Muscle of leg (tissue), 16 donors: Measurements from ENCODE around the gene AGTR1. TPM values are rescaled to one million over a fixed set of nuclear protein-coding genes. Genes with fewer than 3 reads are reported as not detected.

Experiments
- DNase-seq: peaks from one replicate; pipeline ENCODE4 v3.0.0; 2013
- H3K27ac ChIP-seq: one replicate; pipeline ENCODE4 v1.5.1; 2013; ENCODE audit warnings: mild to moderate bottlenecking, low read length, control low read depth
- H3K27me3 ChIP-seq: one replicate; pipeline ENCODE4 v1.6.1; 2013; ENCODE audit warnings: low read length; ENCODE audit not compliant: control insufficient read depth, insufficient read depth
- H3K36me3 ChIP-seq: one replicate; pipeline ENCODE4 v1.6.1; 2013; ENCODE audit warnings: low read length; ENCODE audit not compliant: control insufficient read depth, insufficient read depth
- H3K4me1 ChIP-seq: one replicate; pipeline ENCODE4 v1.6.1; 2013; ENCODE audit warnings: low read length; ENCODE audit not compliant: control insufficient read depth, insufficient read depth
- H3K4me3 ChIP-seq: one replicate; pipeline ENCODE4 v1.5.1; 2013; ENCODE audit warnings: low read length, control low read depth
- H3K9me3 ChIP-seq: replicated peaks from 2 replicates; pipeline ENCODE4 v1.6.1; 2013; ENCODE audit warnings: low read depth, low read length; ENCODE audit not compliant: control insufficient read depth
- WGBS: methylation state at CpG from one replicate; pipeline ENCODE4 v1.1.5; 2013; ENCODE audit warnings: missing lambda C conversion rate; ENCODE audit not compliant: insufficient coverage; 5-methylcytosine and 5-hydroxymethylcytosine counted together
- long read RNA-seq, 11 donors: transcript quantifications; one replicate each; lab custom pipeline, GENCODE V29; 2026
- polyA plus RNA-seq, 8 donors: library from polyadenylated mRNA; unstranded; fragments of 120-200 nt; gene quantifications; one replicate each; pipeline versions ENCODE4 v1.2.1 to v1.2.3, GENCODE V29; 2013; ENCODE audit warnings: inconsistent platforms in 1 of 8, low replicate concordance in 1 of 8; ENCODE audit not compliant: insufficient read length in 8 of 8, insufficient read depth in 1 of 8
- total RNA-seq: library from RNA; stranded (reverse); fragments of 120-200 nt; gene quantifications from one replicate; pipeline ENCODE4 v1.2.4, GENCODE V29; 2013

Gene AGTR1
- total RNA-seq = 23.7 TPM
- 10 to 100 TPM; 20.2 to 30.7 (median 22.3) TPM for polyA plus RNA-seq
- long read RNA-seq, donor 1, partial matches to known transcripts = 0 of 1 reads
- long read RNA-seq, donor 1, other reads (novel, unspliced or antisense) = 0 of 1 reads
- long read RNA-seq, donor 2, partial matches to known transcripts = 0 of 4 reads
- long read RNA-seq, donor 2, other reads (novel, unspliced or antisense) = 0 of 4 reads
- long read RNA-seq, donor 3, transcript AGTR1-209 (2 exons, 2,359 nt) = major isoform, 15 of 21 reads
- long read RNA-seq, donor 3, transcript AGTR1-201 (3 exons, 2,356 nt) = minor isoform, 6 of 21 reads
- long read RNA-seq, donor 3, partial matches to known transcripts = 0 of 21 reads
- long read RNA-seq, donor 3, other reads (novel, unspliced or antisense) = 0 of 21 reads
- long read RNA-seq, donor 4, transcript AGTR1-209 (2 exons, 2,359 nt) = major isoform, 13 of 43 reads
- long read RNA-seq, donor 4, transcript AGTR1-201 (3 exons, 2,356 nt) = minor isoform, 5 of 43 reads
- long read RNA-seq, donor 4, partial matches to known transcripts = 25 of 43 reads
- long read RNA-seq, donor 4, other reads (novel, unspliced or antisense) = 0 of 43 reads
- long read RNA-seq, donor 5, transcript AGTR1-201 (3 exons, 2,356 nt) = minor isoform, 12 of 58 reads
- long read RNA-seq, donor 5, transcript AGTR1-209 (2 exons, 2,359 nt) = major isoform, 16 of 58 reads
- long read RNA-seq, donor 5, partial matches to known transcripts = 30 of 58 reads
- long read RNA-seq, donor 5, other reads (novel, unspliced or antisense) = 0 of 58 reads
- long read RNA-seq, donor 6, transcript AGTR1-209 (2 exons, 2,359 nt) = major isoform, 16 of 18 reads
- long read RNA-seq, donor 6, partial matches to known transcripts = 0 of 18 reads
- long read RNA-seq, donor 6, other reads (novel, unspliced or antisense) = 0 of 18 reads
- long read RNA-seq, donor 7, transcript AGTR1-209 (2 exons, 2,359 nt) = major isoform, 9 of 15 reads
- long read RNA-seq, donor 7, transcript AGTR1-201 (3 exons, 2,356 nt) = minor isoform, 6 of 15 reads
- long read RNA-seq, donor 7, partial matches to known transcripts = 0 of 15 reads
- long read RNA-seq, donor 7, other reads (novel, unspliced or antisense) = 0 of 15 reads
- long read RNA-seq, donor 8, transcript AGTR1-209 (2 exons, 2,359 nt) = major isoform, 15 of 36 reads
- long read RNA-seq, donor 8, partial matches to known transcripts = 18 of 36 reads
- long read RNA-seq, donor 8, other reads (novel, unspliced or antisense) = 0 of 36 reads
- long read RNA-seq, donor 9, partial matches to known transcripts = 9 of 16 reads
- long read RNA-seq, donor 9, other reads (novel, unspliced or antisense) = 0 of 16 reads
- long read RNA-seq, donor 10, transcript AGTR1-201 (3 exons, 2,356 nt) = minor isoform, 6 of 14 reads
- long read RNA-seq, donor 10, transcript AGTR1-209 (2 exons, 2,359 nt) = major isoform, 8 of 14 reads
- long read RNA-seq, donor 10, partial matches to known transcripts = 0 of 14 reads
- long read RNA-seq, donor 10, other reads (novel, unspliced or antisense) = 0 of 14 reads
- long read RNA-seq, donor 11, transcript AGTR1-209 (2 exons, 2,359 nt) = major isoform, 5 of 9 reads
- long read RNA-seq, donor 11, partial matches to known transcripts = 0 of 9 reads
- long read RNA-seq, donor 11, other reads (novel, unspliced or antisense) = 0 of 9 reads

DNA sequence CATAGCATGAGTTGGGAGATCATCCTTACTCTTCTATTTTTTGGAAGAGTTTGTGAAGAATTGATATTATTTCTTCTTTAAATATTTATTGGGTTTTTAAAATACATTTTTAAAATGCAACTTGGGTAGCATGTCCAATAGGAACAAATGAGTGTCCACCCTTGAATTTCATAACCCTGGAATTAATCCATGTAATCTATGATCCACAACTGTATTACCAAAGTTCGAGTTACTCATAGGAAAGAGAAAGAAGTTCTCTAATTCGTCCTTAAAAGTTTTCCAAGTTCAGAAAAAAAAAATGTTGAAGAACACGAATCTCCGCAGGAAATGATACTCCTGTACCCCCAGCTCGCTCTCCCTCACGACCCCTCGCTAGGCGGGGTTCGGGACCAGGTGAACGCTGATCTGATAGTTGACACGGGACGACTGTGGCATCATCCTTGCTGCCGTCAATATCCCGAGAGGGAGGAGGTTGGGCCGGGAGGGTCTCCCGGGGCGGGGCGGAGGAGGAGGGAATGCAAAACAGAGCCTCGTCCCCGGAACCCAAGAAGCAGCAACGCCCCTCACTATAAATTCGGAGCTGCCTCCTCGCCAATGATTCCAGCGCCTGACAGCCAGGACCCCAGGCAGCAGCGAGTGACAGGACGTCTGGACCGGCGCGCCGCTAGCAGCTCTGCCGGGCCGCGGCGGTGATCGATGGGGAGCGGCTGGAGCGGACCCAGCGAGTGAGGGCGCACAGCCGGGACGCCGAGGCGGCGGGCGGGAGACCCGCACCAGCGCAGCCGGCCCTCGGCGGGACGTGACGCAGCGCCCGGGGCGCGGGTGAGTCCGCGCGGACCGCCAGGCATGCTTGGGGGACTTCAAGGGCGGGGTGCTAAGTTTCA lies at the start of gene AGTR1:
AGTR1 (plus strand) TSS at position 598 of the 884 bp plus-strand sequence. CDS start 43,133 bp downstream, outside the sequence.
- WGBS = under 1% methylated on average over 47 of the region's 61 CpGs
- H3K27ac ChIP-seq = peak within 1 kb of the TSS; percentile 71
- peak; percentile 96 for DNase-seq
- H3K9me3 ChIP-seq = no peaks in the 10 kb centered on the region
- no peaks in the 10 kb centered on the region for H3K36me3 ChIP-seq
- peaks cover 3% of the 10 kb centered on the region for H3K4me1 ChIP-seq
- peaks cover 12% of the 10 kb centered on the region for H3K27me3 ChIP-seq
- peak within 1 kb of the TSS; percentile 64 for H3K4me3 ChIP-seq

DNA sequence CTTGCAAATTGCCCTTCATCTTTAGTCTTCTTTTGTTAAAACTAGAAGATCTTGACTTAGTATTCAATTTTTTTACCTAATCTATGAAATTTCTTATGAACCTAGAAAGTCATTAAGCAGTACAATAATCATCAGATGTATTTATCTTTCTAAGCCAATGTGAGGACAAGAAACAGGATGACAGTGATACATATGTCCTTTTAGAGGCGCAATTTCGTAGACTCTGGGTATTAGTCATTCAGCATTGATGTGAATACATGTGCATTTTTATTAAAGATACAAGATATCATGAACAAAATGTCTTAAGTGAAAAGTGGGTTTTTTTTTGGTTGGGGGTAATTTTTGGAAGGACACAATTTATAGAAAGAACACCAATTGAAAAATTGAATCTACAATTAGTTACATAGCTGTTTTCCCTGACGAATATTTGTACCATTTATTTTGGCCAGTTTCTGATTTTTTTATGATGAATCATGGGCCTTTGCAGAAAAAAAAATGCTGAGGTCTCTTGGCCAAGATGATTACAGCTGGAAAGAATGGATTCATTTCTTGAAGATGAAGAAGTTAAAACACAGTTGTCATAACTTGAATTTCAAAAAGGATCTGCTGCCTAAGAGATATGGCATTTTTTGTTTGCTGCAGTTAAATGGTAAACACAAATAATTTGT lies 48.9 kb upstream of the AGTR1 start:
- Histone ChIP-seq H3K27me3 (no peaks in the 10 kb centered on the region), H3K9me3 (no peaks in the 10 kb centered on the region), H3K27ac (peak overlapping the region; percentile 4), H3K36me3 (no peaks in the 10 kb centered on the region), H3K4me3 (no peak overlapping the region), H3K4me1 (no peaks in the 10 kb centered on the region)
- no CpG with 5 or more reads among the region's 3 CpGs for WGBS
- DNase-seq = peak; percentile 77

DNA sequence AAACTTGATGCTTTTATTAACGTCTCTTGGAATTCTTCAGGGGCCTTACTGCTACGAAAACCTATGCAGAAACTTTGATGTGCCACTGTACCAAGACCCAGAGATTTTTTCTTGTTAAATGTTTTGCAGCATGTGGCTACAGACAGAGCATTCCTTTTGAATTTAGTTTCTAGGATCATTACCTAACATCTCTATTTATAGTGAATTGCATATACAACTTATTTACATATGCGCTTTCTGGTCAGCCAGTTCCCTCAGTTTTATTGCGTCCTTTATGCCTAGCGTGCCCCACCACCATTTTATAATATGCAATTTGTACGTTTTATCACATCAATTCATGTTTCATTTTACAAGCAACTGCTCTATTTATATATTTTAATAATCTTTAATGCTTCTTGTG lies 46.2 kb upstream of the AGTR1 start:
- H3K27me3 ChIP-seq = no peaks in the 10 kb centered on the region
- DNase-seq = no peak
- no CpG with 5 or more reads among the region's 6 CpGs for WGBS
- no peak overlapping the region for H3K4me3 ChIP-seq
- H3K36me3 ChIP-seq = no peaks in the 10 kb centered on the region
- H3K27ac ChIP-seq = no peak overlapping the region
- no peaks in the 10 kb centered on the region for H3K4me1 ChIP-seq
- no peaks in the 10 kb centered on the region for H3K9me3 ChIP-seq

DNA sequence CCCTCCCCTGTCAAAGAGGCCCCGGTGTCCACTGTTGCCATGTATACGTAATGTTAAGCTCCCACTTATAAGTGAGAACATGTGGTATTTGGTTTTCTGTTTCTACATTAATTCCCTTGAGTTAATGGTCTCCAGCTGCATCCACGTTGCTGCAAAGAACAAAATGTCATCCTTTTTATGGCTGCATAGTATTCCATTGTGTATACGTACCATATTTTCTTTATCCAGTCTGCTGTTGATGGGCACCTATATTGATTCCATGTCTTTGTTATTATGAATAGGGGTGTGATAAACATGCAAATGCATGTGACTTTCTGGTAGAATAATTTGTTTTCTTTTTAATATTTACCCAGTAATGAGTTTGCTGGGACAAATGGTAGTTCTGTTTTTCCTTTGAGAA lies 43.3 kb upstream of the AGTR1 start:
- H3K9me3 ChIP-seq = no peaks in the 10 kb centered on the region
- H3K4me1 ChIP-seq = no peaks in the 10 kb centered on the region
- DNase-seq = no peak
- H3K4me3 ChIP-seq = no peak overlapping the region
- no peaks in the 10 kb centered on the region for H3K36me3 ChIP-seq
- no CpG with 5 or more reads among the region's 4 CpGs for WGBS
- no peaks in the 10 kb centered on the region for H3K27me3 ChIP-seq
- H3K27ac ChIP-seq = no peak overlapping the region

DNA sequence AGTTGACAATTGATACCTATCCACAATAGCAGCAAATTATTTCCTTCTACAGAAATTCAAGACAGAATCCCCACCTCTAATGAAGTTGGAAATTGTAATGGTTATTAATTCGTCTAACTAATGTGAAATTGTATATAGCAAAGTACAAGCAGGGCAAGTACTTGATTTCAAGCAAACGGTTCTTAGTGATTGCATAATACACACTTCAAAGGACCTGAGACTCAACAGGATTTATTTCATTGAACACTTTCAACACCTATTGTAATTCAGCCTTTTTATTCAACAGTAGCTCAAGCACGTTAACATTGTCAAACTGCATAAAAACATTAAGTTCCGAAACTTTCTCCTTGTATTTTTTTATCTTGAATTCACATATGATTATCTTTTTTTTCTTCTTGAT lies 40.2 kb upstream of the AGTR1 start:
- H3K4me1 ChIP-seq = no peaks in the 10 kb centered on the region
- DNase-seq = no peak
- no peak overlapping the region for H3K27ac ChIP-seq
- H3K36me3 ChIP-seq = no peaks in the 10 kb centered on the region
- 80% methylated on average over 1 of the region's 4 CpGs for WGBS
- no peaks in the 10 kb centered on the region for H3K27me3 ChIP-seq
- H3K4me3 ChIP-seq = no peak overlapping the region
- no peaks in the 10 kb centered on the region for H3K9me3 ChIP-seq

DNA sequence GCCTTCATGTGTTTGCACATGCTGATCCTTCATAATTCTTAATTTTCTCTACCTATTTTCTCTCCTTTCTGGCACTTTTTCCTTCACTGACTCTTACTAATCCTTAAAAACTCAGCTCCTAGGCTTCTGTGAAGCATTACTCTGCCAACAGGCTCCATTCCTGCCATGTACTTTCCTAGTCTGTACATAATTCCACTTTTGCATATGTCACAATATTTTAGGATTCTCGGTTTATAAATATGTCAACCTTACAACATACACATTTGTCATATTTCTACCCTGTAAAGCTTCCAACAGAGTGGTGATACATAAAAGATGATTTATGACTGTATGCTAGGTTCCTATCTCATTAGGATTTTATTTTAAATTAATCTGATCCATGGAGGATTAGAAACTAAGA lies 38.2 kb upstream of the AGTR1 start:
- DNase-seq = no peak
- H3K4me1 ChIP-seq = no peaks in the 10 kb centered on the region
- H3K27ac ChIP-seq = no peak overlapping the region
- no peaks in the 10 kb centered on the region for H3K36me3 ChIP-seq
- H3K9me3 ChIP-seq = no peaks in the 10 kb centered on the region
- no CpG with 5 or more reads among the region's 1 CpG for WGBS
- H3K27me3 ChIP-seq = no peaks in the 10 kb centered on the region
- H3K4me3 ChIP-seq = no peak overlapping the region

DNA sequence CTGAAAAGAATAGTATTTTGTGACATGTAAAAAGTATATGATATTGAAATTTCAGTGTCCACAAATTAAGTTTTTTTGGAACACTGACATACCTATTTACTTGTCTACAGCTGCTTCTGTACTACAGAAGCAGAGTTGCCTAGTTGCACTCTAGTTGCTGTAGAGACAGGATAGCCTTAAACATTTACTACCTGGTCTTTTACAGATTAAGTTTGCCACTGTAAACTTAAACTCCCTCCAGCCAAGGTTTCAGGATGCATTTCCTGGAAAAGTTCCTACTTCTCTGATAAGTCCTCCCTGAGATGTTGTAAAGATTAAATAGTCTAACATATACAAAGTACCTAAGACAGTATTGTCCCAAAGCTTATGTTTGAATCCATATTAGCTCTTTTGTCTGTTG lies 17.4 kb upstream of the AGTR1 start:
- no peak for DNase-seq
- H3K36me3 ChIP-seq = no peaks in the 10 kb centered on the region
- no peaks in the 10 kb centered on the region for H3K9me3 ChIP-seq
- H3K4me3 ChIP-seq = no peak overlapping the region
- H3K4me1 ChIP-seq = no peaks in the 10 kb centered on the region
- no peak overlapping the region for H3K27ac ChIP-seq
- no peaks in the 10 kb centered on the region for H3K27me3 ChIP-seq

DNA sequence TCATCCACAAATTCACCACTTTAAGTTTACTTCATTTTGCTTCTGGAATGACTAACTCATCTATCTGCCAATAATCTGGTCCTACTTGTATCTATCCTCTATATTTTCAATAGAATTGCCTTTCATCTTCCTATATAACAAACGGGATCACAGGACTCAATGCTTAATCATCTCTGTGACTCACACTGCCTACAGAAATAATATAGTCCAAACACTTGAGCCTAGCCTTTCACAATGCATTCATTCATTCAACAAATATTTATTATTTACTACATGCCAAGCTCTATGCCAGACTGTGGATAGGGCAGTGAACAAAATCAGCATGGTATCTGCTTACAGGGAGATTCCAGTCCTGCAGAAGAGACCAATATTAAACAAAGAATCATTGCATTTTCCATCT lies 16.6 kb upstream of the AGTR1 start:
- Histone ChIP-seq H3K9me3 (no peaks in the 10 kb centered on the region), H3K27ac (no peak overlapping the region), H3K36me3 (no peaks in the 10 kb centered on the region), H3K27me3 (no peaks in the 10 kb centered on the region), H3K4me1 (no peaks in the 10 kb centered on the region), H3K4me3 (no peak overlapping the region)
- 67% methylated on average over 1 of the region's 1 CpG for whole genome bisulfite sequencing
- no peak for DNase-seq
